Right lobe of liver (tissue), 4 donors: ENCODE measurements around the gene NUDT16.

ENCODE experiments used
- CTCF ChIP-seq, 4 donors: fragments of 200-600 bp in 3 of 4; fragments of 450-650 bp in 1 of 4; IDR thresholded peaks; one replicate each; pipeline versions ENCODE4 v1.5.1 to v1.8.0; 2016 to 2022; ENCODE audit warnings: antibody characterized with exemption in 4 of 4, mild to moderate bottlenecking in 2 of 4
- POLR2A ChIP-seq: fragments of 450-650 bp; IDR thresholded peaks from one replicate; pipeline ENCODE4 v1.6.1; 2017; ENCODE audit warnings: antibody characterized with exemption, mild to moderate bottlenecking
- donor health status: DM: no; HTN: no; CAD: no.
- donor health status: DM: no; HTN: no; CAD: no.
- donor health status: DM: no; HTN: yes; CAD: no.

DNA sequence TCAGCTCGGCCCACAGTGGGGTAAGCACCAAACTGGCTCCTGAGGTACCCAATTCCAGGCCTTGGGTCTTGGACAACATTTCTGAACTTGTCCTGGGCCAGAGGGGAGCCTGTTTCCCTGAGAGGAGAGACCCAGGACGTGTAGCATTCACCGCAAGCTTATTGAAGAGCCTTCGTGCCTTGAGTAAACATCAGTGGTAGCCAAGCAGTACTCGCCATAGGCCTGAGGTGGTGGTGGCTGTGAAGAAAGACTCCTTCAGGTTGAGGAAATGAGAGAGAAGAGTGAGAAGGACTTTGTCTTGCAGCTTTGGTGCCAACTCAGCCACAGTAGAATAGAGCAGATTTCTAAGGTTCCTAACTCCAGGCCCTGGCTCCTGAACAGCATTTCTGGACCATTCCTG lies 50.2 kb downstream of the NUDT16 start:
- TF ChIP-seq CTCF (IDR thresholded peaks at IDR 0.05), result no peak
- TF ChIP-seq POLR2A, result no peak
